Keratinocyte (primary cell): Measurements from ENCODE around the gene NID2. TPM values are rescaled to one million over a fixed set of nuclear protein-coding genes. Genes with fewer than 3 reads are reported as not detected.

ENCODE experiments used
- DNase-seq: peaks from one replicate; pipeline ENCODE4 v3.0.0-alpha.2; 2011; ENCODE audit warnings: low read depth, missing footprints, low spot score
- FAIRE-seq: peaks from 2 replicates; lab custom pipeline; 2011; peaks lifted over from hg19 to GRCh38; lab: Jason Lieb, UNC
- H2AFZ ChIP-seq: 2 replicates; pipeline ENCODE4 v1.6.0; 2012; ENCODE audit warnings: low read length, control low read depth, inconsistent platforms; ENCODE audit not compliant: control insufficient read depth
- H3K27ac ChIP-seq: 2 replicates; pipeline ENCODE4 v1.5.1; 2011; ENCODE audit warnings: low read length; ENCODE audit not compliant: control insufficient read depth, insufficient read depth
- H3K27me3 ChIP-seq: 3 replicates; pipeline ENCODE4 v1.6.0; 2011; ENCODE audit warnings: low read length; ENCODE audit not compliant: control insufficient read depth, insufficient read depth; ENCODE audit errors: extremely low read depth
- H3K36me3 ChIP-seq, 2 experiments: 2 replicates in 1 of 2; 3 replicates in 1 of 2; pipeline ENCODE4 v1.5.1; 2011; ENCODE audit warnings: low read length in 2 of 2, mild to moderate bottlenecking in 1 of 2; ENCODE audit not compliant: control insufficient read depth in 2 of 2, insufficient read depth in 2 of 2; ENCODE audit errors: extremely low read depth in 1 of 2
- H3K4me1 ChIP-seq: 3 replicates; pipeline ENCODE4 v1.5.1; 2011; ENCODE audit warnings: low read length; ENCODE audit not compliant: control insufficient read depth, insufficient read depth; ENCODE audit errors: extremely low read depth
- H3K4me2 ChIP-seq: 3 replicates; pipeline ENCODE4 v1.6.0; 2011; ENCODE audit warnings: low read depth, low read length; ENCODE audit not compliant: control insufficient read depth, insufficient read depth; ENCODE audit errors: extremely low read depth
- H3K4me3 ChIP-seq, 3 experiments: fragments of 200-600 bp in 1 of 3; sonication (generic) in 1 of 3; 2 replicates in 2 of 3; 3 replicates in 1 of 3; pipeline ENCODE4 v1.5.1; 2011 to 2016; ENCODE audit warnings: low read length in 3 of 3, mild to moderate bottlenecking in 3 of 3, control low read depth in 2 of 3, inconsistent platforms in 1 of 3, low read depth in 1 of 3, mixed read lengths in 1 of 3, mixed run types in 1 of 3, moderate library complexity in 1 of 3; ENCODE audit not compliant: control insufficient read depth in 2 of 3, insufficient read depth in 2 of 3; ENCODE audit errors: extremely low read depth in 1 of 3
- H3K79me2 ChIP-seq: 2 replicates; pipeline ENCODE4 v1.6.0; 2012; ENCODE audit warnings: low read length; ENCODE audit not compliant: control insufficient read depth, insufficient read depth
- H3K9ac ChIP-seq: 3 replicates; pipeline ENCODE4 v1.6.0; 2011; ENCODE audit warnings: low read length; ENCODE audit not compliant: control insufficient read depth, insufficient read depth; ENCODE audit errors: extremely low read depth
- H3K9me1 ChIP-seq: 3 replicates; pipeline ENCODE4 v1.6.0; 2011; ENCODE audit warnings: low read length; ENCODE audit not compliant: control insufficient read depth, insufficient read depth; ENCODE audit errors: extremely low read depth
- H3K9me3 ChIP-seq: 2 replicates; pipeline ENCODE4 v1.5.1; 2012; ENCODE audit warnings: low read depth, low read length; ENCODE audit not compliant: control insufficient read depth
- H4K20me1 ChIP-seq: 3 replicates; pipeline ENCODE4 v1.6.0; 2011; ENCODE audit warnings: low read length; ENCODE audit not compliant: control insufficient read depth, insufficient read depth; ENCODE audit errors: extremely low read depth
- CTCF ChIP-seq, 3 experiments: IDR thresholded peaks in 1 of 3; conservative IDR thresholded peaks in 1 of 3; optimal IDR thresholded peaks in 1 of 3; 2 replicates in 2 of 3; 3 replicates in 1 of 3; pipeline versions ENCODE3 to v1.5.1; 2011; ENCODE audit warnings: low read length in 3 of 3, mild to moderate bottlenecking in 3 of 3, moderate library complexity in 2 of 3, control low read depth in 1 of 3, inconsistent platforms in 1 of 3; ENCODE audit not compliant: insufficient read depth in 2 of 3; ENCODE audit errors: extremely low read depth in 1 of 3
- EZH2 ChIP-seq: IDR thresholded peaks from one replicate; pipeline ENCODE4 v1.6.1; 2012; ENCODE audit warnings: inconsistent platforms, mild to moderate bottlenecking, low read length, moderate library complexity
- dilution Hi-C: fragments of 300-500 bp; cut with MboI; formaldehyde crosslinking; loops from one replicate; pipeline ENCODE4 v1.7.0; 2020; ENCODE audit warnings: low sequenced_read_pairs; ENCODE audit not compliant: extremely low pct_ligation_motif_present
- polyA plus RNA-seq, 5 experiments: library from polyadenylated mRNA; depleted of rRNA in 3 of 5; stranded (reverse) in 3 of 5; stranded (forward) in 1 of 5; unstranded in 1 of 5; fragments of >200 nt; gene quantifications; 1 replicate in 1 of 5; 2 replicates in 3 of 5; 3 replicates in 1 of 5; pipeline versions ENCODE4 v1.2.1 to v1.2.3, GENCODE V29; 2011 to 2012; ENCODE audit warnings: missing spikeins in 2 of 5, low read depth in 1 of 5, low replicate concordance in 1 of 5

NID2 gene
- polyA plus RNA-seq, 1 donor (not counting 4 experiments of a cell fraction or from before 2014, with no cell fraction given) = 1.7 TPM

DNA sequence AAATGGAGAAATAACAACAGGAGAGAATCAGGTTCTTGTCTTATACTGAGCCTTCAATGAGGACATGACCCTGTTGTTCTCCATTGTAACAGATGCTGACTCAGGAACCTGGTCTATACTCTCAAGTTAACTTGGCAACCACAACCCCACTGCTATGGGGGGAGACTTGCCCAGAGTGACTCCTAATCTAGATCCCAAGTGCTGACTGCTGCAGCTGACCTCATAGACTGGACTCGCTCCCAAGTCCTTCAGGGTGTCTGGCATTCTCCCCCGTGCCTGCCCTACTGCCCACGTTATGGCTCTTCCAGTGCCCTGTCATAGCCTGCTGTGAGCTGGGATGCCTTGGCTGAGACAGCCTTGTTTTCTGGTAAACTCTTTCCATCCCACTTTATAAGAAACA, 37.1 kb downstream of the NID2 start:
- Histone ChIP-seq H3K36me3 (no peaks in the 10 kb centered on the region), H3K4me3 (no peak overlapping the region), H3K27ac (no peak overlapping the region), H3K27me3 (no peaks in the 10 kb centered on the region), H3K79me2 (no peaks in the 10 kb centered on the region), H3K4me1 (peaks cover 5% of the 10 kb centered on the region), H3K9ac (no peak overlapping the region), H2AFZ (no peak overlapping the region), H3K9me3 (no peaks in the 10 kb centered on the region), H3K4me2 (no peak overlapping the region), H4K20me1 (no peaks in the 10 kb centered on the region), H3K9me1 (no peaks in the 10 kb centered on the region)
- DNase-seq (no peak), FAIRE-seq (no peak)
- dilution Hi-C loops = no loop called here
- TF ChIP-seq CTCF (optimal IDR thresholded peaks at IDR 0.05 in 1 of 3, IDR thresholded peaks at IDR 0.05 in 1 of 3, conservative IDR thresholded peaks at IDR 0.05 in 1 of 3; ENCODE audit: extremely low read depth in 1 of 3, insufficient read depth in 2 of 3, low read length in 3 of 3) (no peak), EZH2 (no peak)

GRCh38 chr14:52029881-52030280, 39.0 kb downstream of the NID2 start:
- H3K27ac ChIP-seq = no peak overlapping the region
- no peaks in the 10 kb centered on the region for H3K9me3 ChIP-seq
- DNase-seq (no peak), FAIRE-seq (no peak)
- H3K4me3 ChIP-seq = no peak overlapping the region
- H2AFZ ChIP-seq = no peak overlapping the region
- H3K9me1 ChIP-seq = no peaks in the 10 kb centered on the region
- H3K79me2 ChIP-seq = no peaks in the 10 kb centered on the region
- H3K4me2 ChIP-seq = no peak overlapping the region
- no peaks in the 10 kb centered on the region for H3K36me3 ChIP-seq
- H3K27me3 ChIP-seq = no peaks in the 10 kb centered on the region
- H3K4me1 ChIP-seq = peaks cover 5% of the 10 kb centered on the region
- TF ChIP-seq CTCF (optimal IDR thresholded peaks at IDR 0.05 in 1 of 3, IDR thresholded peaks at IDR 0.05 in 1 of 3, conservative IDR thresholded peaks at IDR 0.05 in 1 of 3; ENCODE audit: extremely low read depth in 1 of 3, insufficient read depth in 2 of 3, low read length in 3 of 3) (no peak), EZH2 (no peak)
- H3K9ac ChIP-seq = no peak overlapping the region
- H4K20me1 ChIP-seq = no peaks in the 10 kb centered on the region
- dilution Hi-C loops = no loop called here
